Sigmoid colon (tissue), 7 donors: Measurements from ENCODE around the gene ALKBH5. TPM values are rescaled to one million over a fixed set of nuclear protein-coding genes. Genes with fewer than 3 reads are reported as not detected.

Experiments
- DNase-seq: peaks from one replicate; pipeline ENCODE4 v3.0.0-alpha.2; 2019
- H3K27ac ChIP-seq, 4 donors: fragments of 200-600 bp; sonication (generic); one replicate each; pipeline ENCODE4 v1.5.1; 2016 to 2019; ENCODE audit warnings: mild to moderate bottlenecking in 1 of 4
- H3K27me3 ChIP-seq, 3 donors: fragments of 200-600 bp; sonication (generic); one replicate each; pipeline ENCODE4 v1.5.1; 2019; ENCODE audit warnings: mild to moderate bottlenecking in 1 of 3
- H3K36me3 ChIP-seq, 4 donors: fragments of 200-600 bp; sonication (generic); one replicate each; pipeline ENCODE4 v1.5.1; 2016 to 2019
- H3K4me1 ChIP-seq, 4 donors: fragments of 200-600 bp; sonication (generic); one replicate each; pipeline ENCODE4 v1.5.1; 2017 to 2019
- H3K4me3 ChIP-seq, 4 donors: fragments of 200-600 bp; sonication (generic); one replicate each; pipeline ENCODE4 v1.5.1; 2017 to 2019; ENCODE audit warnings: mild to moderate bottlenecking in 2 of 4, moderate library complexity in 1 of 4
- H3K9me3 ChIP-seq, 4 donors: fragments of 200-600 bp in 3 of 4; sonication (generic) in 3 of 4; one replicate each; pipeline versions ENCODE4 v1.5.1 to v1.6.1; 2013 to 2019
- EP300 ChIP-seq, 4 donors: sonication (generic); formaldehyde crosslinking; IDR thresholded peaks; one replicate each; pipeline ENCODE4 v1.6.1; 2017; ENCODE audit warnings: antibody characterized with exemption in 4 of 4
- POLR2A ChIP-seq, 2 donors: fragments of 450-650 bp; IDR thresholded peaks; one replicate each; pipeline ENCODE4 v1.6.1; 2016; ENCODE audit warnings: antibody characterized with exemption in 2 of 2, mild to moderate bottlenecking in 2 of 2, moderate library complexity in 2 of 2
- POLR2AphosphoS5 ChIP-seq, 4 donors: sonication (generic); formaldehyde crosslinking; IDR thresholded peaks; one replicate each; pipeline ENCODE4 v1.6.1; 2017; ENCODE audit warnings: antibody characterized with exemption in 4 of 4
- WGBS, 2 donors: extraction: QIAGEN DNeasy Blood & Tissue Kit; methylation state at CpG; one replicate each; pipeline ENCODE4 v1.1.7; 2013; 5-methylcytosine and 5-hydroxymethylcytosine counted together
- intact Hi-C: fragments of 100-400 bp; cut with DNase I; formaldehyde crosslinking; loops from one replicate; pipeline ENCODE4 v1.15.1; 2023
- polyA plus RNA-seq, 3 donors: library from polyadenylated mRNA; stranded (reverse); fragments of 200-250 nt; gene quantifications; one replicate each; pipeline ENCODE4 v1.2.3, GENCODE V29; 2013
- total RNA-seq, 4 donors: library from RNA; depleted of rRNA; stranded (reverse); fragments of >200 nt; gene quantifications; one replicate each; pipeline ENCODE4 v1.1.0, GENCODE V29; 2016
- TF ChIP-seq, protein P1 (sequence below), 4 experiments: fragments of 450-650 bp in 3 of 4; fragments of 200-600 bp in 1 of 4; IDR thresholded peaks; one replicate each; pipeline ENCODE4 v1.5.1; 2016 to 2019; ENCODE audit warnings: antibody characterized with exemption in 4 of 4, mild to moderate bottlenecking in 3 of 4, moderate library complexity in 2 of 4
- donor health status: healthy with polysubstance abuse.
- donor health status: Bipolar disorder and iron deficiency.
- donor health status: healthy.

The ALKBH5 gene
- total and polyA plus RNA-seq, 7 donors = 36.6 to 109 (median 100) TPM

DNA sequence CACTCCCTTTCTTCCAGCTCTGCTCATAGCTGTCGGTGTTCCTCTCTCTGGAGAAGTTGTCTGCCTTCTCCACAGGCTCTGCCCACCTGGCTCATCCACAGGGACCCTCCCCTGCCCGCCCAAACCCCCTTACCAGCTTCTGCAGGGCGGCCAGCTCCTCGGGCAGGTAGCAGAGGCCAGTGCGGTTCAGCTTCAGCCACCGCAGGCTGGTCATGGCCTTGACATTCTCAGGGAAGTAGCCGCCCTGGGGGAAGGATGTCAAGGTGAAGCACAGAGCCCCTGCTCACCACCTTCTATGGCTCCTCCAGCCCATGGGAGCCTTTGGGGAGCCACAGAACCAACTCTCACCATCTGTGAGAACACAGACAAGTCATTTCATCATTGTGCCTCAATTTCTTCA lies 73.1 kb downstream of the ALKBH5 start:
- Histone ChIP-seq H3K9me3 (no peaks in the 10 kb centered on the region), H3K4me1 (peaks cover 0 to 41% (median 31%) of the 10 kb centered on the region in 4 donors), H3K27me3 (no peaks in the 10 kb centered on the region), H3K4me3 (peak overlapping the region in 1 of 4 donors; percentile 94), H3K36me3 (peaks cover 16 to 50% (median 46%) of the 10 kb centered on the region in 4 donors), H3K27ac (peak overlapping the region in 2 of 4 donors; percentile 96 to 97)
- intact Hi-C loops = loop anchor here (5.0 kb wide), 1 partner anchor 74 kb away; the partner anchor contains the start of gene ALKBH5
- no peak for DNase-seq
- TF ChIP-seq, protein P1, sequence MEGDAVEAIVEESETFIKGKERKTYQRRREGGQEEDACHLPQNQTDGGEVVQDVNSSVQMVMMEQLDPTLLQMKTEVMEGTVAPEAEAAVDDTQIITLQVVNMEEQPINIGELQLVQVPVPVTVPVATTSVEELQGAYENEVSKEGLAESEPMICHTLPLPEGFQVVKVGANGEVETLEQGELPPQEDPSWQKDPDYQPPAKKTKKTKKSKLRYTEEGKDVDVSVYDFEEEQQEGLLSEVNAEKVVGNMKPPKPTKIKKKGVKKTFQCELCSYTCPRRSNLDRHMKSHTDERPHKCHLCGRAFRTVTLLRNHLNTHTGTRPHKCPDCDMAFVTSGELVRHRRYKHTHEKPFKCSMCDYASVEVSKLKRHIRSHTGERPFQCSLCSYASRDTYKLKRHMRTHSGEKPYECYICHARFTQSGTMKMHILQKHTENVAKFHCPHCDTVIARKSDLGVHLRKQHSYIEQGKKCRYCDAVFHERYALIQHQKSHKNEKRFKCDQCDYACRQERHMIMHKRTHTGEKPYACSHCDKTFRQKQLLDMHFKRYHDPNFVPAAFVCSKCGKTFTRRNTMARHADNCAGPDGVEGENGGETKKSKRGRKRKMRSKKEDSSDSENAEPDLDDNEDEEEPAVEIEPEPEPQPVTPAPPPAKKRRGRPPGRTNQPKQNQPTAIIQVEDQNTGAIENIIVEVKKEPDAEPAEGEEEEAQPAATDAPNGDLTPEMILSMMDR (IDR thresholded peaks at IDR 0.05) = no peak
- WGBS, 2 donors = 88 to 91% methylated on average over 7 of the region's 7 CpGs

DNA sequence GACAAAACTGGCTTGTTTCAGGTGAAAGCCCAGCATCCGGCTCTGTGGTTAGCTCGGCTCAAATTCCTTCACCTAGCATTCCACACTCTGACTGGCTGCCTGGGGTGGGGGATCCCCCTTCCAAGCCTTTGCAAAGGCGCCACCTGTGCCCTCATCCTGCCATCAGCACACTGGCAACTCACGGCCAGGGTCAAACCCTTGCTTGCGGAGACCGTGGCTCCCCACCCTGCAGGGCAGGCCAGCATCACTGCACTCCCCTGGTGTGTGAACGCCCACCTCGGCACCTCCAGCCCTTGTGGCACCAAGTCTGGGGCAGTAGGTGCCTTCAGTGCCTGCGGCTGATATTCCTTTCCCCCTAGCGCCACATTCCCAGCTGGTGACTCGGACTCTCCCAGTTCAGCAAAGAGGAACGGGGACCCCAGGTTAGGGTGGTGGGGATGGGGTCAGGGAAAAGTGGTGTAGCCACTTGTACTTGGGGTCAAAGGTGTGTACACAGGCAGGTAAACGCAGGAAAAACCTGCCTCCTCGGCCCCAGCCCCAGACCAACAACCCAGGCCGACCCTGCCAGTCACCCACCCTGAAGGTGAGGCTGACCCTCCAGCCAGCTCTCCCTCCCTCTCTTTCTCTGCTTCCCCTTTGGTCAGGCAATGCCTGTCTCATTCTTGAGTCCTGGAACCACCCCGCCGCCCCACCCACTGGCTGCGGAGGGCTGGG lies 73.8 kb downstream of the ALKBH5 start:
- intact Hi-C loops = loop anchor here (5.0 kb wide), 1 partner anchor 75 kb away; the partner anchor contains the start of gene ALKBH5
- TF ChIP-seq POLR2AphosphoS5 (IDR thresholded peaks at IDR 0.05) (no peak), POLR2A (IDR thresholded peaks at IDR 0.05) (no peak), EP300 (IDR thresholded peaks at IDR 0.05) (no peak)
- TF ChIP-seq, protein P1 (IDR thresholded peaks at IDR 0.05) = no peak

DNA sequence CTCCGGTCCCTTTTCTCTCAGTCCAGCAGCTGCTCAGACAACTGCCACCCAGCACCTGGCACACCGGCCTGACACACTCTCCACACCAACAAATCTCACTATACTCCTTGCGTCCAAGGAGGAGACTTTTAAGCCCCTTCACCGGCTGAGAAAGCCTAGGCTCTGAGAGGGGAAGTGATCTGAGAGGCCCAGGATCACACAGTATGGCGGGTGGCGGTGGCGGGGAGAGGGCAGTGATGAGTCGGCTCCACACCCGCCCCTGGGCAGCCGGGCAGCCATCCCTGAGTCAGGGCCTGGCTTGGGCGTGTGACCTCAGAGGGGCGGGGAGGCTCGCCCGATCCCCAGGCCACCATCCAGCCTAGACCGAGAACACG lies 74.3 kb downstream of the ALKBH5 start:
- intact Hi-C loops = loop anchor here (5.0 kb wide), 1 partner anchor 76 kb away; the partner anchor contains the start of gene ALKBH5
- WGBS, 2 donors = 1% methylated on average over 16 of the region's 16 CpGs
- peaks cover 0 to 52% (median 42%) of the 10 kb centered on the region in 4 donors for H3K4me1 ChIP-seq

More for the DNA sequence above, 73.8 kb downstream of the ALKBH5 start:
- WGBS, 2 donors = 9 to 25% methylated on average over 18 of the region's 18 CpGs
- Histone ChIP-seq H3K4me3 (peak overlapping the region; percentile 92 to 100 (median 94)), H3K27me3 (no peaks in the 10 kb centered on the region), H3K9me3 (no peaks in the 10 kb centered on the region), H3K4me1 (peaks cover 0 to 47% (median 38%) of the 10 kb centered on the region in 4 donors), H3K27ac (peak overlapping the region; percentile 93 to 98 (median 96)), H3K36me3 (peaks cover 10 to 43% (median 39%) of the 10 kb centered on the region in 4 donors)
- no peak for DNase-seq

DNA sequence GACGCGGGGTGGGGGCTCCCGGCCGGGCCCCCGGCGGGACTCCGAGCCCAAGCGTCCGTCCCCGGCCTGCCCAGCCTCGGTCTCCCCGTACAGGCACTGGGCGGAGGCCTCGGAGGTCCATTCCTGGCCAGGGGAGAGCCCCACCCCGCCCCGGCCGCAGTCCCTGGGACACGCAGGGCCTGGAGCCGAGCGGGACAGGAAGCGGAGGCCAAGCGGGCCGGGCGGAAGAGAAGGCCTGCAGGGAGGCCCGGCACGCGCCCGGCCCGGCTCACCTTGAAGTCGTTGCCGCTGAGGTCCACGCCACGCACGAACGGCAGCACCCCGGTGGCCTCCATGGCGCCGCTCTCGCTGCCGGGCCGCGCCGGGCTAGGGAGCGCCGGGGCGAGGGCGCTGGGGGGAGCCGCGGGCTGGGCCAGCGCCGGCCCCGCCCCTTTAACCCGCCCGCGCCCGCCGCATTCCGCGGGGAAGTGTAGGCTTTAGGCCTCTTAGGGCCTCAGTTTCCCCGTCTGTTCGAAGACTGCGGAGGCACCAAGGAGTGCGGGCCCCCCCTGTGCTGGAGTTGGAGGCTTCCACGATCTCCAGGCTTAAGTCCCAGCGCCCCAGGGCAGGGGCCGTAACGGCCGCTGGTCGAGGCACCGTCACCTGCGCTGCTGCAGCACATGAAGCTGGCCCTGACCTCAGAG lies 74.9 kb downstream of the ALKBH5 start, which contains the start of gene FLII:
Gene FLII, minus strand, starts transcription at position 383 of the 683 bp plus-strand sequence. Its CDS starts 48 bp downstream, at position 335.
- H3K4me3 ChIP-seq = peak within 1 kb of the TSS; percentile 92 to 100 (median 94)
- peak; percentile 78 for DNase-seq
- no peaks in the 10 kb centered on the region for H3K9me3 ChIP-seq
- peaks cover 8 to 40% (median 33%) of the 10 kb centered on the region in 4 donors for H3K36me3 ChIP-seq
- H3K4me1 ChIP-seq = peaks cover 0 to 52% (median 43%) of the 10 kb centered on the region in 4 donors
- H3K27me3 ChIP-seq = no peaks in the 10 kb centered on the region
- TF ChIP-seq, protein P1 (IDR thresholded peaks at IDR 0.05) = no peak
- peak; percentile 26 to 45 for TF ChIP-seq POLR2A (IDR thresholded peaks at IDR 0.05)
- no peak for TF ChIP-seq EP300 (IDR thresholded peaks at IDR 0.05)
- TF ChIP-seq POLR2AphosphoS5 (IDR thresholded peaks at IDR 0.05) = peak; percentile 64 to 89 (median 82)
- 0 to 1% methylated on average over 71 of the region's 71 CpGs for WGBS, 2 donors
- intact Hi-C loops = loop anchor here (5.0 kb wide), 1 partner anchor 76 kb away; the partner anchor contains the start of gene ALKBH5
- H3K27ac ChIP-seq = peak within 1 kb of the TSS; percentile 93 to 98 (median 96)

More for the DNA sequence above, 74.3 kb downstream of the ALKBH5 start:
- Histone ChIP-seq H3K36me3 (peaks cover 8 to 40% (median 35%) of the 10 kb centered on the region in 4 donors), H3K27ac (peak overlapping the region; percentile 93 to 98 (median 96)), H3K9me3 (no peaks in the 10 kb centered on the region), H3K27me3 (no peaks in the 10 kb centered on the region), H3K4me3 (peak overlapping the region; percentile 92 to 100 (median 94))
- DNase-seq = peak; percentile 88
- TF ChIP-seq POLR2AphosphoS5 (IDR thresholded peaks at IDR 0.05) (no peak), POLR2A (IDR thresholded peaks at IDR 0.05) (peak in 1 of 2 donors; percentile 16)

Other genes starting within 250 kb of the ALKBH5 start
- 100 to 1,000 TPM in 1 of 4 donors, 10 to 100 TPM in 3; 38.2 to 215 (median 66.2) TPM for gene TOM1L2, start 211.4 kb upstream of the ALKBH5 start, total RNA-seq
- gene TOM1L2, start 211.4 kb upstream of the ALKBH5 start, polyA plus RNA-seq = 10 to 100 TPM; 13.8 to 43.3 (median 29.6) TPM
- 1 to 10 TPM in 3 of 4 donors, under 1 TPM in 1; 0.36 to 6.1 (median 1.8) TPM for gene DRC3, start 211.0 kb upstream of the ALKBH5 start, total RNA-seq
- under 1 TPM in 1 of 3 donors, not detected in 2; 0.83 TPM for gene DRC3, start 211.0 kb upstream of the ALKBH5 start, polyA plus RNA-seq
- 10 to 100 TPM; 10.3 to 28.8 (median 15.3) TPM for gene ATPAF2, start 144.7 kb upstream of the ALKBH5 start, total RNA-seq
- gene ATPAF2, start 144.7 kb upstream of the ALKBH5 start, polyA plus RNA-seq = 10 to 100 TPM; 17.4 to 28.1 (median 26.8) TPM
- 10 to 100 TPM; 20.0 to 25.2 (median 23.9) TPM for gene GID4, start 144.4 kb upstream of the ALKBH5 start, total RNA-seq
- gene GID4, start 144.4 kb upstream of the ALKBH5 start, polyA plus RNA-seq = 1 to 10 TPM; 2.8 to 4.2 (median 3.8) TPM
- 10 to 100 TPM; 25.2 to 36.0 (median 34.4) TPM for gene DRG2, start 95.9 kb upstream of the ALKBH5 start, total RNA-seq
- gene DRG2, start 95.9 kb upstream of the ALKBH5 start, polyA plus RNA-seq = 10 to 100 TPM; 25.0 to 37.3 (median 27.6) TPM
- gene MYO15A, start 75.1 kb upstream of the ALKBH5 start, total RNA-seq = 1 to 10 TPM in 2 of 4 donors, under 1 TPM in 2; 0.68 to 3.6 (median 1.3) TPM
- under 1 TPM in 2 of 3 donors, not detected in 1; 0.60 to 0.73 TPM for gene MYO15A, start 75.1 kb upstream of the ALKBH5 start, polyA plus RNA-seq
- gene LLGL1, start 41.8 kb downstream of the ALKBH5 start, total RNA-seq = 10 to 100 TPM; 16.8 to 25.2 (median 17.2) TPM
- gene LLGL1, start 41.8 kb downstream of the ALKBH5 start, polyA plus RNA-seq = 10 to 100 TPM in 1 of 3 donors, 1 to 10 TPM in 2; 2.8 to 11.2 (median 4.2) TPM
- gene FLII, start 74.9 kb downstream of the ALKBH5 start, total RNA-seq = 100 to 1,000 TPM; 222 to 422 (median 236) TPM
- 100 to 1,000 TPM; 115 to 208 (median 136) TPM for gene FLII, start 74.9 kb downstream of the ALKBH5 start, polyA plus RNA-seq
- gene MIEF2, start 76.8 kb downstream of the ALKBH5 start, total RNA-seq = 10 to 100 TPM in 3 of 4 donors, 1 to 10 TPM in 1; 8.7 to 14.4 (median 11.7) TPM
- 10 to 100 TPM in 2 of 3 donors, 1 to 10 TPM in 1; 3.7 to 11.4 (median 11.1) TPM for gene MIEF2, start 76.8 kb downstream of the ALKBH5 start, polyA plus RNA-seq
- 10 to 100 TPM; 22.1 to 42.4 (median 26.0) TPM for gene TOP3A, start 131.2 kb downstream of the ALKBH5 start, total RNA-seq
- gene TOP3A, start 131.2 kb downstream of the ALKBH5 start, polyA plus RNA-seq = 10 to 100 TPM in 1 of 3 donors, 1 to 10 TPM in 2; 5.4 to 21.6 (median 5.5) TPM
- 10 to 100 TPM in 3 of 4 donors, 1 to 10 TPM in 1; 9.3 to 12.2 (median 10.6) TPM for gene SMCR8, start 131.5 kb downstream of the ALKBH5 start, total RNA-seq
- gene SMCR8, start 131.5 kb downstream of the ALKBH5 start, polyA plus RNA-seq = 10 to 100 TPM in 1 of 3 donors, 1 to 10 TPM in 2; 4.2 to 16.6 (median 6.7) TPM
- gene SHMT1, start 179.7 kb downstream of the ALKBH5 start, total RNA-seq = 10 to 100 TPM; 21.9 to 34.2 (median 26.9) TPM
- gene SHMT1, start 179.7 kb downstream of the ALKBH5 start, polyA plus RNA-seq = 10 to 100 TPM; 16.2 to 34.8 (median 24.7) TPM
- not detected for gene EVPLL, start 193.9 kb downstream of the ALKBH5 start, total RNA-seq
- gene EVPLL, start 193.9 kb downstream of the ALKBH5 start, polyA plus RNA-seq = under 1 TPM in 2 of 3 donors, not detected in 1; 0.28 to 0.60 TPM